Measurements from ENCODE around the gene PAWR. TPM values are rescaled to one million over a fixed set of nuclear protein-coding genes. Genes with fewer than 3 reads are reported as not detected.

Gene PAWR
- total and polyA plus RNA-seq, 2 of the 13 experiments (the other 11 are each of a cell fraction or from before 2014, with no cell fraction given), result 29.1 to 36.1 TPM

GRCh38 chr12:79560225-79560889 lies 130.4 kb downstream of the PAWR start (continued):
- no peak for TF ChIP-seq ATF3 (CRISPR knock-in tag; IDR thresholded peaks at IDR 0.05)
- peak; percentile 84 for TF ChIP-seq ZBTB33 (CRISPR knock-in tag; IDR thresholded peaks at IDR 0.05)
- no peak for TF ChIP-seq MED8 (CRISPR knock-in tag; IDR thresholded peaks at IDR 0.05; ENCODE audit: insufficient replicate concordance)
- TF ChIP-seq RAD21 (CRISPR knock-in tag; IDR thresholded peaks at IDR 0.05), result no peak
- no peak; the same call in 1 of the 2 replicates for TF ChIP-seq POLR2AphosphoS5 (IDR thresholded peaks at IDR 0.05; ENCODE audit: low read depth, low read length)
- TF ChIP-seq DPF2 (CRISPR knock-in tag; IDR thresholded peaks at IDR 0.05; ENCODE audit: borderline replicate concordance, low read depth), result peak; percentile 75; the same call in 1 of the 2 replicates
- TF ChIP-seq ZNF160 (CRISPR knock-in tag; IDR thresholded peaks at IDR 0.05), result no peak
- no peak for TF ChIP-seq PCBP2 (optimal IDR thresholded peaks at IDR 0.05; ENCODE audit: low read depth, low read length, poor library complexity, severe bottlenecking)
- TF ChIP-seq ZNF431 (CRISPR knock-in tag; IDR thresholded peaks at IDR 0.05; ENCODE audit: borderline replicate concordance, low read depth), result no peak; the same call in 1 of the 2 replicates
- no peak for TF ChIP-seq RBM22 (optimal IDR thresholded peaks at IDR 0.05; ENCODE audit: low read length)
- TF ChIP-seq ZNF33B (CRISPR knock-in tag; IDR thresholded peaks at IDR 0.05), result no peak
- TF ChIP-seq ZNF205 (CRISPR knock-in tag; IDR thresholded peaks at IDR 0.05), result no peak
- TF ChIP-seq ZNF136 (CRISPR knock-in tag; IDR thresholded peaks at IDR 0.05; ENCODE audit: low read depth), result no peak
- TF ChIP-seq CEBPG (CRISPR knock-in tag; IDR thresholded peaks at IDR 0.05), result peak; percentile 83
- TF ChIP-seq TBX2 (CRISPR knock-in tag; IDR thresholded peaks at IDR 0.05; ENCODE audit: borderline replicate concordance), result no peak; the same call in 1 of the 2 replicates
- TF ChIP-seq FOXJ3 (CRISPR knock-in tag; IDR thresholded peaks at IDR 0.05; ENCODE audit: borderline replicate concordance), result peak; percentile 88
- TF ChIP-seq TEF (CRISPR knock-in tag; IDR thresholded peaks at IDR 0.05), result peak; percentile 29; the same call in 1 of the 2 replicates
- no peak for TF ChIP-seq BRCA1 (CRISPR knock-in tag; IDR thresholded peaks at IDR 0.05)
- peak; percentile 57; the same call in 1 of the 2 replicates for TF ChIP-seq KDM6A (CRISPR knock-in tag; IDR thresholded peaks at IDR 0.05; ENCODE audit: low read depth)
- peak; percentile 35; the same call in 1 of the 2 replicates for TF ChIP-seq ATF1 (CRISPR knock-in tag; IDR thresholded peaks at IDR 0.05)
- no peak for TF ChIP-seq CBX2 (IDR thresholded peaks at IDR 0.05; ENCODE audit: low read depth, low read length)
- no peak for TF ChIP-seq CBX2 (CRISPR knock-in tag; IDR thresholded peaks at IDR 0.05; ENCODE audit: low read depth)
- no peak for TF ChIP-seq RORA (CRISPR knock-in tag; IDR thresholded peaks at IDR 0.05)
- TF ChIP-seq SAP130 (CRISPR knock-in tag; IDR thresholded peaks at IDR 0.05; ENCODE audit: low read depth), result peak; percentile 38; the same call in 1 of the 2 replicates
- TF ChIP-seq ZNF784 (CRISPR knock-in tag; IDR thresholded peaks at IDR 0.05; ENCODE audit: borderline replicate concordance), result no peak
- no peak for TF ChIP-seq KLF15 (CRISPR knock-in tag; IDR thresholded peaks at IDR 0.05; ENCODE audit: borderline replicate concordance)
- TF ChIP-seq SIN3A (IDR thresholded peaks at IDR 0.05; ENCODE audit: borderline replicate concordance, low read depth, low read length), result no peak
- TF ChIP-seq FOXO1 (CRISPR knock-in tag; IDR thresholded peaks at IDR 0.05), result peak; percentile 43; the same call in 1 of the 2 replicates
- TF ChIP-seq NR2C2 (CRISPR knock-in tag; IDR thresholded peaks at IDR 0.05; ENCODE audit: borderline replicate concordance), result peak; percentile 52; the same call in 1 of the 2 replicates
